ENCODE measurements around the gene TUBA3D.
"Not testable (repeated sequence)": the region's sequence is repeated elsewhere in the genome, so short reads cannot be mapped to it uniquely, and the experiment has no call there.

TUBA3D gene

GRCh38 chr2:131486201-131486902 lies 10.4 kb downstream of the TUBA3D start:
- peak overlapping the region in 8 of 11 experiments; percentile 8 to 74 (median 56); a peak in 16 of 22 replicates for H3K4me2 ChIP-seq
- peaks cover 27 to 52% (median 48%) of the 10 kb centered on the region in 10 experiments for H3K4me1 ChIP-seq
- not testable (repeated sequence) for H3K27me3 ChIP-seq; H3K4me3 ChIP-seq; H3K9ac ChIP-seq; H3K9me3 ChIP-seq (replicated peaks in 1 of 11)
- peak overlapping the region in 3 of 11 experiments; percentile 14 to 18 (median 17); a peak in 3 of 22 replicates for H3K27ac ChIP-seq
- peak in 1 of 11 experiments; percentile 27; a peak in 1 of 22 replicates for TF ChIP-seq Cebpa-rat (IDR thresholded peaks at IDR 0.05)
- peaks cover 23 to 78% (median 57%) of the 10 kb centered on the region in 11 experiments; a peak in 20 of 22 replicates for H4K20me1 ChIP-seq
- peaks cover 22 to 64% (median 36%) of the 10 kb centered on the region in 11 experiments for H3K36me3 ChIP-seq

- Histone ChIP-seq H3K9ac (peak overlapping the region in 7 of 11 experiments; percentile 17 to 62 (median 44); a peak in 8 of 22 replicates), H3K4me3 (no peak overlapping the region), H4K20me1 (peaks cover 23 to 73% (median 53%) of the 10 kb centered on the region in 11 experiments; a peak in 20 of 22 replicates), H3K9me3 (replicated peaks in 1 of 11) (no peaks in the 10 kb centered on the region), H3K4me1 (peaks cover 27 to 52% (median 48%) of the 10 kb centered on the region in 10 experiments), H3K4me2 (peak overlapping the region; percentile 16 to 99 (median 97); a peak in 20 of 22 replicates), H3K27ac (peak overlapping the region in 5 of 11 experiments; percentile 11 to 38 (median 24); a peak in 3 of 22 replicates), H3K27me3 (no peaks in the 10 kb centered on the region), H3K36me3 (peaks cover 11 to 52% (median 25%) of the 10 kb centered on the region in 11 experiments)
- TF ChIP-seq Cebpa-rat (IDR thresholded peaks at IDR 0.05): no peak
Measured at GRCh38 chr2:131488306-131489205, 12.6 kb downstream of the TUBA3D start.

- Histone ChIP-seq H3K4me3 (peak overlapping the region; percentile 84 to 96 (median 90)), H3K4me1 (peaks cover 40 to 71% (median 65%) of the 10 kb centered on the region in 10 experiments), H4K20me1 (peaks cover 28 to 78% (median 61%) of the 10 kb centered on the region in 11 experiments; a peak in 20 of 22 replicates), H3K36me3 (peaks cover 0 to 44% (median 9%) of the 10 kb centered on the region in 11 experiments; a peak in 10 of 22 replicates), H3K27ac (peak overlapping the region; percentile 35 to 90 (median 87); a peak in 21 of 22 replicates), H3K9ac (peak overlapping the region; percentile 81 to 95 (median 91)), H3K4me2 (peak overlapping the region; percentile 83 to 99 (median 98))
- H3K9me3 ChIP-seq (replicated peaks in 1 of 11); H3K27me3 ChIP-seq: not testable (repeated sequence)
Measured at GRCh38 chr2:131490616-131491468, 14.9 kb downstream of the TUBA3D start.

GRCh38 chr2:131491469-131491836 lies 15.5 kb downstream of the TUBA3D start:
- Histone ChIP-seq H4K20me1 (peaks cover 24 to 79% (median 61%) of the 10 kb centered on the region in 11 experiments; a peak in 20 of 22 replicates), H3K36me3 (peaks cover 0 to 38% (median 6%) of the 10 kb centered on the region in 11 experiments; a peak in 9 of 22 replicates), H3K27ac (peak overlapping the region; percentile 35 to 90 (median 87); a peak in 21 of 22 replicates), H3K4me1 (peaks cover 40 to 65% (median 60%) of the 10 kb centered on the region in 10 experiments), H3K4me2 (peak overlapping the region; percentile 83 to 99 (median 98)), H3K4me3 (peak overlapping the region; percentile 84 to 96 (median 90)), H3K9ac (peak overlapping the region; percentile 81 to 95 (median 91))
- not testable (repeated sequence) for H3K27me3 ChIP-seq; H3K9me3 ChIP-seq (replicated peaks in 1 of 11)

GRCh38 chr2:131492015-131492417 lies 16.1 kb downstream of the TUBA3D start, which contains the start of gene MZT2A:
TSS of gene MZT2A (minus strand) at chr2:131492397. CDS start at chr2:131492376, 21 bp downstream.
- Histone ChIP-seq H3K4me1 (peaks cover 40 to 60% (median 54%) of the 10 kb centered on the region in 10 experiments), H3K36me3 (peaks cover 0 to 35% (median 7%) of the 10 kb centered on the region in 11 experiments; a peak in 14 of 22 replicates), H4K20me1 (peaks cover 22 to 77% (median 58%) of the 10 kb centered on the region in 11 experiments; a peak in 20 of 22 replicates)

GRCh38 chr2:131492418-131493198 lies 16.7 kb downstream of the TUBA3D start:
- H4K20me1 ChIP-seq: peaks cover 22 to 77% (median 61%) of the 10 kb centered on the region in 11 experiments; a peak in 20 of 22 replicates
- H3K4me2 ChIP-seq: peak overlapping the region; percentile 64 to 98 (median 93); a peak in 21 of 22 replicates
- no peak for TF ChIP-seq Cebpa-rat (IDR thresholded peaks at IDR 0.05)
- H3K4me1 ChIP-seq: peaks cover 40 to 59% (median 51%) of the 10 kb centered on the region in 10 experiments
- H3K9ac ChIP-seq: peak overlapping the region; percentile 87 to 95 (median 91)
- no peaks in the 10 kb centered on the region for H3K27me3 ChIP-seq
- H3K9me3 ChIP-seq (replicated peaks in 1 of 11): no peaks in the 10 kb centered on the region
- H3K27ac ChIP-seq: peak overlapping the region; percentile 81 to 90 (median 88)
- peak overlapping the region; percentile 84 to 96 (median 90) for H3K4me3 ChIP-seq
- peaks cover 0 to 37% (median 12%) of the 10 kb centered on the region in 11 experiments; a peak in 14 of 22 replicates for H3K36me3 ChIP-seq

More at GRCh38 chr2:131492015-131492417, 16.1 kb downstream of the TUBA3D start, which contains the start of gene MZT2A:
- H3K27me3 ChIP-seq; H3K9me3 ChIP-seq (replicated peaks in 1 of 11): not testable (repeated sequence)
- Histone ChIP-seq H3K4me2 (peak within 1 kb of the TSS; percentile 88 to 99 (median 98)), H3K4me3 (peak within 1 kb of the TSS; percentile 84 to 96 (median 90)), H3K9ac (peak within 1 kb of the TSS; percentile 87 to 95 (median 91)), H3K27ac (peak within 1 kb of the TSS; percentile 81 to 90 (median 88))
